H1 (cell line): ENCODE data around the gene ALOX15B. TPM values are rescaled to one million over a fixed set of nuclear protein-coding genes. Genes with fewer than 3 reads are reported as not detected.
A peak's percentile ranks its signal among the peaks of the same experiment; 100 is the strongest.

Experiments
- CTCF ChIA-PET: fragments of 300-600 bp; sonication (Branson Sonifier 250); formaldehyde crosslinking; loops from one replicate; lab custom pipeline; 2021; ENCODE audit not compliant: partially characterized antibody; lab: Charles Lee
- POLR2A ChIA-PET: fragments of 300-600 bp; sonication (Branson Sonifier 250); formaldehyde crosslinking; loops from one replicate; lab custom pipeline; 2021; ENCODE audit warnings: inconsistent platforms; ENCODE audit not compliant: partially characterized antibody; lab: Charles Lee
- DNase-seq, 2 experiments: peaks; one replicate each; pipeline versions ENCODE4 v3.0.0 to v3.0.0-alpha.2; 2010 to 2022; ENCODE audit warnings: low spot score in 2 of 2, low read depth in 1 of 2, mixed read lengths in 1 of 2
- FAIRE-seq: peaks from 2 replicates; lab custom pipeline; 2011; peaks lifted over from hg19 to GRCh38; lab: Jason Lieb, UNC
- H2AFZ ChIP-seq: 2 replicates; pipeline ENCODE4 v1.8.1; 2012; ENCODE audit warnings: low read length, inconsistent platforms
- H2AK5ac ChIP-seq: 2 replicates; pipeline ENCODE4 v1.6.1; 2013; ENCODE audit warnings: low read depth, low read length
- H2BK120ac ChIP-seq: replicated peaks from 2 replicates; pipeline ENCODE3; 2013; ENCODE audit warnings: low read depth, low read length, inconsistent platforms
- H2BK12ac ChIP-seq: 2 replicates; pipeline ENCODE4 v1.6.1; 2013; ENCODE audit warnings: low read depth, low read length
- H2BK15ac ChIP-seq: 2 replicates; pipeline ENCODE4 v1.6.1; 2013; ENCODE audit warnings: low read length
- H2BK20ac ChIP-seq: 2 replicates; pipeline ENCODE4 v1.6.1; 2013; ENCODE audit warnings: low read length
- H2BK5ac ChIP-seq: 2 replicates; pipeline ENCODE4 v1.6.1; 2013; ENCODE audit warnings: low read depth, low read length
- H3K14ac ChIP-seq: 2 replicates; pipeline ENCODE4 v1.6.1; 2013; ENCODE audit warnings: inconsistent platforms; ENCODE audit not compliant: insufficient read length
- H3K18ac ChIP-seq: 2 replicates; pipeline ENCODE4 v1.6.1; 2013; ENCODE audit warnings: low read length; ENCODE audit errors: extremely low read depth
- H3K23ac ChIP-seq: 2 replicates; pipeline ENCODE4 v1.6.1; 2013; ENCODE audit warnings: inconsistent platforms; ENCODE audit not compliant: insufficient read length
- H3K23me2 ChIP-seq: 2 replicates; pipeline ENCODE4 v1.6.1; 2013; ENCODE audit warnings: low read depth, low read length
- H3K27ac ChIP-seq: 2 replicates; pipeline ENCODE4 v1.6.1; 2011; ENCODE audit warnings: low read depth, low read length, inconsistent platforms
- H3K27me3 ChIP-seq, 4 experiments: replicated peaks in 1 of 4; 1 replicate in 1 of 4; 2 replicates in 3 of 4; pipeline versions ENCODE4 v1.6.1 to v1.8.1; 2011 to 2013; ENCODE audit warnings: low read length in 3 of 4, mild to moderate bottlenecking in 3 of 4, inconsistent platforms in 2 of 4, mixed read lengths in 2 of 4, moderate library complexity in 1 of 4; ENCODE audit not compliant: control insufficient read depth in 3 of 4, insufficient read depth in 3 of 4; ENCODE audit errors: extremely low read depth in 1 of 4
- H3K36me3 ChIP-seq, 4 experiments: 2 replicates each; pipeline versions ENCODE4 v1.6.1 to v1.8.1; 2011 to 2013; ENCODE audit warnings: mild to moderate bottlenecking in 4 of 4, low read length in 3 of 4, moderate library complexity in 2 of 4, control low read depth in 1 of 4, inconsistent platforms in 1 of 4; ENCODE audit not compliant: insufficient read depth in 4 of 4, control insufficient read depth in 2 of 4
- H3K4ac ChIP-seq: replicated peaks from 2 replicates; pipeline ENCODE3; 2013; ENCODE audit warnings: low read length, low read depth, mixed read lengths, inconsistent platforms; ENCODE audit not compliant: insufficient read length
- H3K4me1 ChIP-seq, 4 experiments: replicated peaks in 1 of 4; 1 replicate in 1 of 4; 2 replicates in 3 of 4; pipeline versions ENCODE4 v1.6.1 to v1.8.1; 2011 to 2013; ENCODE audit warnings: low read length in 3 of 4, inconsistent platforms in 2 of 4, mixed read lengths in 1 of 4; ENCODE audit not compliant: insufficient read depth in 4 of 4, control insufficient read depth in 3 of 4
- H3K4me2 ChIP-seq, 2 experiments: 2 replicates each; pipeline versions ENCODE4 v1.6.1 to v1.8.1; 2011 to 2013; ENCODE audit warnings: low read depth in 2 of 2, low read length in 2 of 2, control low read depth in 1 of 2, inconsistent platforms in 1 of 2, mild to moderate bottlenecking in 1 of 2; ENCODE audit not compliant: insufficient read depth in 1 of 2
- H3K4me3 ChIP-seq, 4 experiments: fragments of 200-600, 300-600 bp in 1 of 4; sonication (generic), shearing (Covaris generic), sonication (Bioruptor Twin) in 1 of 4; 2 replicates each; pipeline versions ENCODE4 v1.5.1 to v1.8.1; 2011 to 2016; ENCODE audit warnings: low read length in 4 of 4, low read depth in 3 of 4, control low read depth in 2 of 4, inconsistent platforms in 2 of 4, mild to moderate bottlenecking in 2 of 4, mixed read lengths in 1 of 4, moderate library complexity in 1 of 4; ENCODE audit not compliant: insufficient read depth in 2 of 4; ENCODE audit errors: extremely low read depth in 1 of 4
- H3K56ac ChIP-seq: replicated peaks from 2 replicates; pipeline ENCODE3; 2013; ENCODE audit warnings: low read depth, mild to moderate bottlenecking, mixed read lengths, low read length, inconsistent platforms; ENCODE audit not compliant: insufficient read length
- H3K79me1 ChIP-seq: 2 replicates; pipeline ENCODE4 v1.6.1; 2013; ENCODE audit warnings: low read depth, low read length, control low read depth
- H3K79me2 ChIP-seq, 2 experiments: 2 replicates each; pipeline versions ENCODE4 v1.6.1 to v1.8.1; 2012 to 2013; ENCODE audit warnings: low read length in 2 of 2, mild to moderate bottlenecking in 2 of 2, inconsistent platforms in 1 of 2; ENCODE audit not compliant: insufficient read depth in 2 of 2, control insufficient read depth in 1 of 2
- H3K9ac ChIP-seq, 4 experiments: replicated peaks in 1 of 4; 1 replicate in 1 of 4; 2 replicates in 3 of 4; pipeline versions ENCODE4 v1.6.1 to v1.8.1; 2011 to 2013; ENCODE audit warnings: low read depth in 3 of 4, low read length in 3 of 4, control low read depth in 2 of 4, mild to moderate bottlenecking in 2 of 4, moderate library complexity in 2 of 4, inconsistent platforms in 1 of 4; ENCODE audit errors: extremely low read depth in 1 of 4
- H3K9me3 ChIP-seq, 2 experiments: 2 replicates each; pipeline versions ENCODE4 v1.6.1 to v1.8.1; 2012 to 2013; ENCODE audit warnings: mild to moderate bottlenecking in 2 of 2, moderate library complexity in 2 of 2, control low read depth in 1 of 2, inconsistent platforms in 1 of 2, low read depth in 1 of 2, low read length in 1 of 2, mixed read lengths in 1 of 2; ENCODE audit not compliant: insufficient read depth in 2 of 2
- H4K20me1 ChIP-seq, 2 experiments: replicated peaks in 1 of 2; 2 replicates each; pipeline versions ENCODE3 to v1.8.1; 2011 to 2013; ENCODE audit warnings: inconsistent platforms in 2 of 2, low read length in 2 of 2, mild to moderate bottlenecking in 1 of 2; ENCODE audit not compliant: insufficient read depth in 2 of 2, control insufficient read depth in 1 of 2
- H4K5ac ChIP-seq: 2 replicates; pipeline ENCODE4 v1.6.1; 2013; ENCODE audit warnings: low read length, low read depth, mixed read lengths, inconsistent platforms; ENCODE audit not compliant: insufficient read length
- H4K8ac ChIP-seq: 2 replicates; pipeline ENCODE4 v1.8.0; 2013; ENCODE audit warnings: mild to moderate bottlenecking, moderate library complexity, low read length, inconsistent platforms; ENCODE audit not compliant: insufficient read depth; ENCODE audit errors: extremely low read depth
- H4K91ac ChIP-seq: replicated peaks from 2 replicates; pipeline ENCODE3; 2013; ENCODE audit warnings: low read length, mixed read lengths, inconsistent platforms; ENCODE audit not compliant: insufficient read length
- ATF2 ChIP-seq: IDR thresholded peaks from 2 replicates; pipeline ENCODE4 v1.6.1; 2012; ENCODE audit warnings: low read length, inconsistent platforms
- BRCA1 ChIP-seq: IDR thresholded peaks from 2 replicates; pipeline ENCODE4 v1.6.1; 2012; ENCODE audit warnings: low read depth, low read length, improper control_type of control experiment
- CHD1 ChIP-seq: IDR thresholded peaks from 2 replicates; pipeline ENCODE4 v1.6.1; 2012; ENCODE audit warnings: low read depth, low read length, improper control_type of control experiment
- CREB1 ChIP-seq: IDR thresholded peaks from 2 replicates; pipeline ENCODE4 v1.6.1; 2012; ENCODE audit warnings: inconsistent platforms
- EGR1 ChIP-seq: IDR thresholded peaks from 2 replicates; pipeline ENCODE4 v1.6.1; 2011; ENCODE audit warnings: low read depth, low read length, borderline replicate concordance
- JUN ChIP-seq: IDR thresholded peaks from 2 replicates; pipeline ENCODE4 v1.6.1; 2011; ENCODE audit warnings: low read depth, mild to moderate bottlenecking, improper control_type of control experiment, low read length
- NANOG ChIP-seq: IDR thresholded peaks from 2 replicates; pipeline ENCODE4 v1.6.1; 2011; ENCODE audit warnings: low read length, low read depth, mild to moderate bottlenecking, inconsistent platforms; ENCODE audit not compliant: insufficient read depth, poor library complexity, severe bottlenecking
- SAP30 ChIP-seq: fragments of 300-600 bp; sonication (generic); IDR thresholded peaks from 2 replicates; pipeline ENCODE4 v1.7.1; 2012; ENCODE audit warnings: low read length, moderate library complexity, mild to moderate bottlenecking, inconsistent platforms; ENCODE audit not compliant: insufficient read depth, insufficient replicate concordance
- SIN3A ChIP-seq, 2 experiments: IDR thresholded peaks in 1 of 2; conservative IDR thresholded peaks in 1 of 2; 2 replicates each; pipeline ENCODE4 v1.6.1; 2011 to 2012; ENCODE audit warnings: low read length in 2 of 2, improper control_type of control experiment in 1 of 2, low read depth in 1 of 2, mild to moderate bottlenecking in 1 of 2
- SIX5 ChIP-seq: IDR thresholded peaks from 2 replicates; pipeline ENCODE4 v1.6.1; 2011; ENCODE audit warnings: mild to moderate bottlenecking, low read depth, low read length
- USF2 ChIP-seq: IDR thresholded peaks from 2 replicates; pipeline ENCODE4 v1.6.1; 2011; ENCODE audit warnings: low read length, improper control_type of control experiment
- WGBS, 2 experiments: shearing (Covaris generic) in 1 of 2; methylation state at CpG; one replicate each; pipeline versions ENCODE4 v1.1.6 to v1.1.7; 2013 to 2015; ENCODE audit warnings: low lambda C conversion rate in 2 of 2, mixed read lengths in 2 of 2, inconsistent platforms in 1 of 2, low coverage in 1 of 2, missing lambda C conversion rate in 1 of 2; ENCODE audit not compliant: insufficient replicate concordance in 2 of 2, insufficient coverage in 1 of 2, insufficient read length in 1 of 2; ENCODE audit errors: extremely low coverage in 1 of 2, missing lambda C conversion rate in 1 of 2; 5-methylcytosine and 5-hydroxymethylcytosine counted together
- polyA plus RNA-seq, 7 experiments: library from polyadenylated mRNA; depleted of rRNA in 3 of 7; stranded (reverse) in 5 of 7; unstranded in 2 of 7; fragments of >200 nt in 5 of 7; fragments of 200-250 nt in 2 of 7; gene quantifications; 1 replicate in 5 of 7; 2 replicates in 1 of 7; 4 replicates in 1 of 7; pipeline versions ENCODE4 v1.2.1 to v1.2.3, GENCODE V29; 2011 to 2013; ENCODE audit warnings: missing spikeins in 2 of 7, mixed read lengths in 2 of 7
- total RNA-seq: library from RNA; stranded (reverse); fragmentation: NEBNext Ultra II Directional; extraction: Animal tissue kit (Norgen Biotek cat#: 25700); gene quantifications from 2 replicates; pipeline ENCODE4 v1.2.1, GENCODE V29; 2021

The ALOX15B gene
- total and polyA plus RNA-seq, 2 of the 8 experiments (the other 6 are each of a cell fraction or from before 2014, with no cell fraction given) = 0.63 to 0.91 TPM

GRCh38 chr17:8074554-8074953 is 35.7 kb downstream of the ALOX15B start:
- Histone ChIP-seq H4K8ac (no peak overlapping the region), H3K4me3 (no peak overlapping the region), H2AFZ (no peak overlapping the region), H4K5ac (no peak overlapping the region), H3K23ac (no peak overlapping the region), H2BK12ac (peak overlapping the region; percentile 60; the same call in 1 of the 2 replicates), H3K23me2 (peaks cover 11% of the 10 kb centered on the region), H2BK120ac (no peak overlapping the region), H2BK5ac (no peak overlapping the region), H3K9me3 (no peaks in the 10 kb centered on the region), H2AK5ac (no peak overlapping the region), H2BK20ac (no peak overlapping the region), H3K18ac (no peak overlapping the region), H3K9ac (no peak overlapping the region), H4K91ac (no peak overlapping the region), H3K14ac (no peak overlapping the region), H3K36me3 (no peaks in the 10 kb centered on the region), H3K4me2 (peak overlapping the region; percentile 97 to 99; a peak in 1 of 4 replicates), H3K4me1 (peaks cover 0 to 22% (median 9%) of the 10 kb centered on the region in 4 experiments; a peak in 6 of 7 replicates), H4K20me1 (peaks cover 2 to 6% of the 10 kb centered on the region in 2 experiments), H3K56ac (no peak overlapping the region), H3K27ac (no peak overlapping the region), H3K79me2 (no peaks in the 10 kb centered on the region), H3K27me3 (peaks cover 39 to 72% (median 58%) of the 10 kb centered on the region in 4 experiments), H3K79me1 (no peaks in the 10 kb centered on the region), H3K4ac (no peak overlapping the region), H2BK15ac (no peak overlapping the region)
- WGBS, 2 experiments = 67% methylated on average over 7 of the region's 7 CpGs; no CpG with 5 or more reads in 1 of the 2 experiments
- ChIA-PET POLR2A (interaction anchor here (0.6 to 1.3 kb wide), 4 partner anchors 10 to 99 kb away, joined by 3 to 6 read pairs (median 4); no protein-coding TSS in a partner anchor), CTCF (interaction anchor here (0.6 to 17.3 kb wide), 22 partner anchors 14 to 1016 kb away, joined by 3 to 315 read pairs (median 4); partner anchors contain the start of genes ALOX12B, ALOXE3 and RNF227)
- FAIRE-seq = no peak
- DNase-seq = no peak
- TF ChIP-seq SIN3A (conservative IDR thresholded peaks at IDR 0.05 in 1 of 2, IDR thresholded peaks at IDR 0.05 in 1 of 2; ENCODE audit: low read depth in 1 of 2, low read length in 2 of 2) (no peak), USF2 (no peak), SIX5 (no peak), JUN (no peak), BRCA1 (no peak), ATF2 (no peak), SAP30 (no peak), NANOG (no peak), CREB1 (no peak), EGR1 (no peak), CHD1 (no peak)
